Peyer's patch (tissue), 4 donors: ENCODE data around the gene ALKBH1. TPM values are rescaled to one million over a fixed set of nuclear protein-coding genes. Genes with fewer than 3 reads are reported as not detected.

Experiments
- DNase-seq, 3 donors: peaks; one replicate each; pipeline ENCODE4 v3.0.0-alpha.2; 2017 to 2019
- H3K27ac ChIP-seq, 4 donors: fragments of 200-600 bp; sonication (generic); one replicate each; pipeline ENCODE4 v1.5.1; 2016 to 2019
- H3K27me3 ChIP-seq, 2 donors: fragments of 200-600 bp; sonication (generic); one replicate each; pipeline ENCODE4 v1.5.1; 2019
- H3K36me3 ChIP-seq, 3 donors: fragments of 200-600 bp; sonication (generic); one replicate each; pipeline ENCODE4 v1.5.1; 2016 to 2019
- H3K4me1 ChIP-seq, 4 donors: fragments of 200-600 bp; sonication (generic); one replicate each; pipeline ENCODE4 v1.5.1; 2016 to 2019
- H3K4me3 ChIP-seq, 4 donors: fragments of 200-600 bp; sonication (generic); 1 replicate in 3 of 4; 2 replicates in 1 of 4; pipeline ENCODE4 v1.5.1; 2016 to 2019; ENCODE audit warnings: mild to moderate bottlenecking in 1 of 4
- H3K9me3 ChIP-seq, 4 donors: fragments of 200-600 bp; sonication (generic); one replicate each; pipeline ENCODE4 v1.5.1; 2016 to 2019; ENCODE audit warnings: mild to moderate bottlenecking in 1 of 4
- CTCF ChIP-seq, 6 experiments: fragments of 450-650 bp in 4 of 6; fragments of 200-600 bp in 2 of 6; sonication (generic) in 1 of 6; IDR thresholded peaks; one replicate each; pipeline ENCODE4 v1.5.1; 2017 to 2019; ENCODE audit warnings: antibody characterized with exemption in 6 of 6, mild to moderate bottlenecking in 3 of 6, moderate library complexity in 1 of 6
- POLR2A ChIP-seq, 2 donors: fragments of 450-650 bp; IDR thresholded peaks; one replicate each; pipeline ENCODE4 v1.5.1; 2017; ENCODE audit warnings: antibody characterized with exemption in 2 of 2, mild to moderate bottlenecking in 2 of 2, moderate library complexity in 2 of 2
- total RNA-seq, 4 donors: library from RNA; depleted of rRNA; stranded (reverse); fragments of >200 nt; gene quantifications; one replicate each; pipeline ENCODE4 v1.1.0, GENCODE V29; 2016

The ALKBH1 gene
- total RNA-seq, 4 donors from 2014 or later: 12.6 to 15.4 (median 14.2) TPM

- no peak for DNase-seq
- Histone ChIP-seq H3K27ac (no peak overlapping the region), H3K4me3 (no peak overlapping the region), H3K4me1 (no peaks in the 10 kb centered on the region), H3K36me3 (peaks cover 0 to 92% (median 0%) of the 10 kb centered on the region in 3 donors), H3K27me3 (no peaks in the 10 kb centered on the region), H3K9me3 (no peaks in the 10 kb centered on the region)
- TF ChIP-seq CTCF (IDR thresholded peaks at IDR 0.05): no peak
- TF ChIP-seq POLR2A (IDR thresholded peaks at IDR 0.05): no peak
These were observed 9.9 kb upstream of the ALKBH1 start for GRCh38 chr14:77717608-77718305.

DNA sequence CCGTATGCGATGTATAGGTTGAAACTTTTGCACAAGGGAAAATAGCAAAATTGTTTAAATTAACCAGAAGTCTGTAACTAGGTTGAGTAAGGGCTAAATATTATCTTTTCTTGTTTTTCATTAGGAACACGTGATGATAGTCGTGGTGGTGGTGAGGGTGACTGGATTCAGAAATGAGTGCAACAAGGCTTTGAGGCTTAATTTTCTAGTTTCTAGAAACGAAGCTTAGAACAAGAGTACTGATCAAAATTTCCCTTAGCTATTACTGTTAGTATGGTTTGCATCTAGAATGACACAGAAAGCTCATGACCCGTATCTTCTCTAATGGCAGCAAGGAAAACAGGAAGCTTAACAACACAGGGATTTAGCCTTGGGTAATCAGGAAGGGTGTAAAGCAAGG lies 7.1 kb upstream of the ALKBH1 start:
- Histone ChIP-seq H3K27me3 (no peaks in the 10 kb centered on the region), H3K4me1 (peaks cover 0 to 5% (median 0%) of the 10 kb centered on the region in 4 donors), H3K36me3 (peaks cover 0 to 90% (median 0%) of the 10 kb centered on the region in 3 donors), H3K4me3 (no peak overlapping the region), H3K27ac (no peak overlapping the region), H3K9me3 (no peaks in the 10 kb centered on the region)
- no peak for DNase-seq
- no peak for TF ChIP-seq POLR2A (IDR thresholded peaks at IDR 0.05)
- no peak for TF ChIP-seq CTCF (IDR thresholded peaks at IDR 0.05)

- Histone ChIP-seq H3K27ac (no peak overlapping the region), H3K9me3 (no peaks in the 10 kb centered on the region), H3K27me3 (no peaks in the 10 kb centered on the region), H3K36me3 (peaks cover 0 to 44% (median 0%) of the 10 kb centered on the region in 3 donors), H3K4me1 (peaks cover 0 to 31% (median 8%) of the 10 kb centered on the region in 4 donors), H3K4me3 (no peak overlapping the region)
- no peak for TF ChIP-seq CTCF (IDR thresholded peaks at IDR 0.05)
- TF ChIP-seq POLR2A (IDR thresholded peaks at IDR 0.05): no peak
- no peak for DNase-seq
These were observed 2.5 kb upstream of the ALKBH1 start for GRCh38 chr14:77710364-77710763.

DNA sequence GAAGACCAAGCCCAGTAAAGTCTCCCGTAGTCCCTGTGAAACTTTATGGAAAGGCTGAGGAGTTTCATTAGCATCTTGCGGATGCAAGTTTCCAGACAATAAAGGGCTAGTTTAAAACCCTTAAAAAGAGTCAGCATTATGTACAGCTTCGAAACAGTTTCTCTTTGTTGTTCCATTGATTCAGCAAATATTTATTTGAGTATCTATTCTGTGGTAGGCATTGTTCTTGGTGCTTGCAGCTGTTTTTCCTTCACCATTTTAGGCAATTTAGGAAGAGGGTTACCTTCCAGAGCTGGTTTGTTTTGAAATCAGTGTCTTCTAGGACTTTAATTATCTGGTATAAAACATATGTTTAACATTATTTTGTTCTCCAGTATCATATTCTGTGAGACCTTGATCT lies 1.6 kb upstream of the ALKBH1 start:
- no peak overlapping the region for H3K27ac ChIP-seq
- H3K36me3 ChIP-seq: peaks cover 0 to 41% (median 0%) of the 10 kb centered on the region in 3 donors
- H3K27me3 ChIP-seq: no peaks in the 10 kb centered on the region
- TF ChIP-seq CTCF (IDR thresholded peaks at IDR 0.05): no peak
- TF ChIP-seq POLR2A (IDR thresholded peaks at IDR 0.05): no peak
- DNase-seq: no peak
- H3K4me3 ChIP-seq: peak overlapping the region in 2 of 4 donors; percentile 69 to 82
- no peaks in the 10 kb centered on the region for H3K9me3 ChIP-seq
- H3K4me1 ChIP-seq: peaks cover 0 to 31% (median 8%) of the 10 kb centered on the region in 4 donors

- H3K4me3 ChIP-seq: peak overlapping the region; percentile 69 to 85 (median 83)
- H3K9me3 ChIP-seq: no peaks in the 10 kb centered on the region
- H3K27me3 ChIP-seq: no peaks in the 10 kb centered on the region
- peak overlapping the region in 1 of 4 donors; percentile 57 for H3K27ac ChIP-seq
- DNase-seq: no peak
- peaks cover 0 to 41% (median 0%) of the 10 kb centered on the region in 3 donors for H3K36me3 ChIP-seq
- no peak for TF ChIP-seq POLR2A (IDR thresholded peaks at IDR 0.05)
- TF ChIP-seq CTCF (IDR thresholded peaks at IDR 0.05): no peak
- H3K4me1 ChIP-seq: peaks cover 0 to 31% (median 8%) of the 10 kb centered on the region in 4 donors
These were observed 926 bp upstream of the ALKBH1 start for GRCh38 chr14:77708749-77709148.
